HG02798 (cell line): ENCODE data around the gene STK4.

ENCODE experiments used
- ATAC-seq: cut with Tn5 transposase; IDR thresholded peaks from one replicate; pipeline ENCODE4 v1.9.1; 2021; ENCODE audit warnings: mild to moderate bottlenecking; ENCODE audit not compliant: unreplicated experiment, poor library complexity

The STK4 gene

GRCh38 chr20:45073221-45073620 is 106.9 kb downstream of the STK4 start:
- no peak for ATAC-seq

GRCh38 chr20:45077559-45077958 is 111.2 kb downstream of the STK4 start:
- no peak for ATAC-seq

DNA sequence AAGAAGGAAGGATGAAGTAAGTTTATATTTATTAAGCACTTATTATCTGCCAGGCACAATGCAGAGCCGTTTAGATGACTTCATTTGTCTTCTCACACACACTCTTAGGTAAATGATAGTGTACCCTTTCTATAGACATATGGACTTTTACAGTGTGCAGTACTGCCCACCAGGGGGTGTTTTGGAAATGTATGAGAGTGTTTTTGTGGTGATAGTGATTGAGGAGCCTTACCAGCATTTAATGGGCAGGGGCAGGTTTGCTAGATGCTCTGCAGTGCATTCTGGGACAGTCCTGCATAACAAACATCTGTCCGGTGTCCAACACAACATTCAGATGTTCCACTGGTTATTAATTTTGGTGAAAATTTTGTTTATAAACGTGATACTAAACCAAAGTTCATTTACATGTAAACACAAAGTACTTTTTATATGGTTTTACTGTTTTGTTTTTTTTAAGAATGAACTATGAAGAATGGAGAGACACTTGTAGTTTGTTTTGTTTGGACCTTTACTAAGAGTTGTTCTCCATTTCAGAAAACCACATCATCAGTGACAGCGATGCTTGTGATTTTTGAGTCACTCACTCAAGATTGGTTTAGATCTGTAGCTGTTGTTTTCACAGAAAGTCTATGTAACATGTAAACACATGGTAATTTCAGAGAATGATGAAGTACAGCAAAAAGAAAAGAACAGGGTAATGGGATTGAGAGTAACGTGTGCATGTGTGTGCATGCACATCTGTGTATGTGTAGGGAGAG is 114.7 kb downstream of the STK4 start:
- no peak for ATAC-seq

- ATAC-seq, result no peak
Measured at GRCh38 chr20:45082468-45082867, 116.2 kb downstream of the STK4 start.

DNA sequence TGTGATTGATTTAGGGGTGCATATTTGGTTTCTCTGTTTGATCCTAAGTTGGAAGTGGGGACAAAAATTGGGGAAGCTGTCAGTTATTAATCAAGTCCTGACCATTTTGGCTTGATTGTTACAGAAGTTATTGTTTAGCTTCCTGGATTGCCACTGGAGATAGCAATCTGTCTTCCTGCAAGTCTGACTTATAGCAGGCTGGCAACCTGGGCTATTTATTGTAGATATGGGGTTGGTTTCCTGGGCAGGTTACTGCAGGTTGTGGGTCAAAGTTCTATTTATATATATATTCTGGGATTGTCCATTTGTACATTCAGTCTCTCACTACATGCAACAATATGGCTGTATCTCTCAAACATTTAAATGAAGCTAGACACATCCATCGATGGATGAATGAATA is 116.8 kb downstream of the STK4 start:
- ATAC-seq, result no peak

GRCh38 chr20:45085289-45085688 is 119.0 kb downstream of the STK4 start:
- no peak for ATAC-seq

DNA sequence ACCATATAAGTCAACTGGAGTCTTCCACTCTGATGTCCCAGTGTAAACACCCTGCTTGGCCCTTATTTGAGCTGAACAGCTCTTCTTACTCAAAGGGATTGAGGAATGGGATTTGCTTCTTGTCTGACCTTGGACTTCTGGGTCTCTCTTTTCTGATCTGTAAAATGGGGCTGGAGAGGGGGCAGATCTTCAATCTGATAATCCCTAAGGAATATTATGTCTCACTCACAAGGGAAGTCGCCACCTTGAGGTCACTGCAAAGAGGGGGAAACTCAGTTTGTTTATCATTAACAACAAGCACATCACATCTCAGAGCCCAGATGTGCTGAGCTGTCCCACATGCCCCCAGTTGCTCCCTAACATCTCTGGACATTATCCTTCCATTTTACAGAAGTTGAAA is 119.6 kb downstream of the STK4 start:
- ATAC-seq, result no peak

GRCh38 chr20:45087097-45087790 is 120.9 kb downstream of the STK4 start:
- ATAC-seq, result no peak

DNA sequence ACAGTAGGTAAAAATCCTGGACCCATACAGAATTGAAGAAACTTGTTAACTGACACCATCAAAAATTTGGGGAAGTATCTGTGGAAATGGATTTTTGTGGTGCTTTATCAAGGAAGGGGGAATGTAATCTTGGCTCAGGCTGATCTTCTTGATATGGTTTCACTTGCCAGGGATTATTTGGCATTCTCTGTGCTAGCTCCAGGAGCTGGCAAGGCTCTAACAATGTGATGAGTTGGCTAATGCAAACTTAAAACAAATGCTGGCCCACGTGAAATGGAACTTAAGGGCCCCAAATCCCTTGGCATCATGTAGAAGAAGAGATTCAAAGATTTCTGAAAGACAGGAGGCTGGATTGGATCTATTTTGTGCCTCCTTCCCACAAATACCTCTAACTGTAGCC is 121.5 kb downstream of the STK4 start:
- ATAC-seq, result no peak

GRCh38 chr20:45088247-45088646 is 121.9 kb downstream of the STK4 start:
- ATAC-seq, result no peak

DNA sequence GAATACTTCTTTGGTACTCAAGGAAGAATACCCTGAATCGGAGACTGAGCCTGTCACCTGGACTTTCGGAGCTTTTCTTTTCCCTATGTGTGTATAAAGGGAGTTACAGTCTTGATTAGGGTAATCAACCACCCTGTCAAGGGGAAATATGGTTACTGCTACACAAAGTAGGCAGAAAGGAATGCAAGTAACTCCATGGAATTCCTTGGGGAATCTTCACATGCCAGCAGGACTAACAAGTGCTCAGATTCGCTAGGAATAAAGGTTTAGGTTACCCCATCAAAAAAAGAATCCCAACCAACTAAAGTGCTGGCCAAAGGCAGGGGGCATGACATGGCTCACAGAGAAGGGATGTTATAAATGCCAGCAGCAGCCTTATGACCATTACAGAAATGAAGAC is 124.2 kb downstream of the STK4 start:
- ATAC-seq, result no peak

- ATAC-seq, result no peak
Measured at GRCh38 chr20:45091366-45091765, 125.1 kb downstream of the STK4 start.

DNA sequence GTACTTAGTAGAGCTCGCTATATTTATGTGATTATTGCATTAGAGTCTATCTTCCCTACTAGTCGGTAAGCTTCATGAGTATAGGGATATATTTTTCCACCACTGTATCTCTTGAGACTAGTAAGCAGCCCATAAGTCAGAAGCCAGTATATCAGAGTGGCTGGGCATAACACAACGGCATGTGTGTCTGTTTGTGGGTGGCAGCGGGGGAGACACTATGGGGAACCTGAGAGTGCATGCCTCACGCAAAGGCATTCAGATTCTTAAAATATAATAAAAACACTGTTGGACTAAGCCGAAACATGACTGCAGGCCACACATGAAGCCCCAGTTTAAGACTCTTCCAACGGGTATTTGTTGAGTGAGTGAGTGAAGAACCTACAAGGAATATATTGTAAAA is 126.6 kb downstream of the STK4 start:
- ATAC-seq, result no peak

GRCh38 chr20:45094201-45094600 is 127.9 kb downstream of the STK4 start:
- no peak for ATAC-seq

GRCh38 chr20:45094864-45095574 is 128.7 kb downstream of the STK4 start:
- no peak for ATAC-seq

DNA sequence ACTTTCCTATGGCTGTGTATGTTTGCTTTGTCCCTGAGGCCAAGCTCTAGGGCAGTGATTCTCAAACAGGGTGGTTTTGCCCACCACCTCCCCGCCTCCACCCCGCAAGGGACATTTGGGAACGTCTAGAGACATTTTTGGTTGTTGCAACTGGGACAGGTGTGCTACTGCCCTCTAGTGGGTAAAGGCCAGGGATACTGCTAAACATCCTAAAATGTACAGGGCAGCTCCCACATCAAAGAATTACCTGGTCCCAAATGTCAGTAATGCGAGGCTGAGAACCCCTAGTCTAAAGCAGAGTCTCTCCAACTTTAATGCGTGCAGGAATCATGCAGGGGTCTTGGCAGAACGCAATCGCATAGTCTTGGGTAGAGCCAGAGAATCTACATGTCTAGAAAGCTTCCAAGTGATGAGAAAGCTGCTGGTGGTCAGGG is 129.5 kb downstream of the STK4 start:
- no peak for ATAC-seq

DNA sequence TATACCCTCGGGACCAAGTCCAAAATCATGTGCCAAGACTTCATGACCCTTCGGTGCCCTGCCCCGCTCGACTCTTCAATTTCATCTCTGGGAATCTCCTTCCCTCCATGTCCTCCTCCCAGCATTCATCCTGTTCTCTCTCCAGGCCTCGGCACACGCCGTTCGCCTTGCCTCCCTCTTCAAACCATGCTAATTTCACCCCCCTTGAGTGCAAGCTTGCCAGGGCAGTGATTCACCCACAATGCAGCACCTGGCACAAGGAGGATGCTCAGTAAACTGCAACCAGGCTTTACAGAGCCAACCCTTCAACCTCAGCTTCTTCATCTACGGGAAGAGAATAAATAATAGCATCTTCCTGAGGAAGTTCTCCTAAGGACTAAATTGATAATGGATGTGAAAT is 130.5 kb downstream of the STK4 start:
- ATAC-seq, result no peak

- no peak for ATAC-seq
Measured at GRCh38 chr20:45097485-45098102, 131.3 kb downstream of the STK4 start.

- ATAC-seq, result no peak
Measured at GRCh38 chr20:45098103-45098773, 131.9 kb downstream of the STK4 start.

DNA sequence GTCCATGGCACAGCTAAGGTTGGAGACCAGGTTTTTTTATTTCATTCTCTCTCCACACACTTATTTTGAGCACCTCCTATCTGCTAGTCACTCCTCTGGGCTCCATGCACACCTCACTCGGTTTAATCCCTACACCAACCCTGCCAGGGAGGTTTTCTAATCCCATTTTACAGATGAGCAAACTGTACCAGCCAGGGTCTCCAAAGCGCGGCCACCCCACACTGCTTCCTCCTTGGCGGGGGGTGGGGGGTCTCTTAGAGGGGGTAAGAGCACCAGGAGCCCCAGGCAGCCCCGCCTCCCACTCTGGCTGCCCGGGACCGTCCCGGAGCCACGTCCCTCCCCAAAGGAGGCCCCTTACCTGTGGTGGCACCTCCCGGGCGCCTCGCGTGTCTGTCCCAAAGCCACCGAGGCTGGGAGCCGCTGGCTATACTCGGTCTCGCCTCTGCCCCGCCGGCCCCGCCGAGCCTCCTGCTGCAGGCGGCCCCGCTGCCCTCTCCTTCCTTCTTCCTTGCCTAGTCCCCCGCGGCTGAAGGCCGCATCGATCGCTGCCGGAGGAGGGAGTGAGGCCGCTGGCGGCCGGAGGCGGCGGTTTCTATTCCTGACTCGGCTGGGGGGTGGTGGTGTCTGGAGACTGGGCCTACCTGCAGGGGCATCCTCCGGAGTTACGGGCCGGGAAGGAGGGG is 134.4 kb downstream of the STK4 start, which contains the start of gene KCNS1:
TSS of gene KCNS1 (minus strand) at position 565 of the 683 bp plus-strand sequence. CDS start 1,891 bp downstream, outside the sequence.
- ATAC-seq, result no peak
